ENCODE measurements around the gene STAC. TPM values are rescaled to one million over a fixed set of nuclear protein-coding genes. Genes with fewer than 3 reads are reported as not detected.

The STAC gene
- total and polyA plus RNA-seq, 12 donors = 0.13 to 1.5 (median 0.42) TPM

- 82 to 83% methylated on average over 1 of the region's 1 CpG for WGBS, 2 donors
- intact Hi-C loops (cut with DNase I) = no loop called here
- ATAC-seq = no peak
- no peak overlapping the region for H3K4me3 ChIP-seq
- H3K4me1 ChIP-seq = no peaks in the 10 kb centered on the region
- H3K9me3 ChIP-seq = peaks cover 0 to 3% (median 0%) of the 10 kb centered on the region in 11 donors
- H3K36me3 ChIP-seq = no peaks in the 10 kb centered on the region
- peaks cover 0 to 8% (median 0%) of the 10 kb centered on the region in 7 donors for H3K27me3 ChIP-seq
- no peak overlapping the region for H3K27ac ChIP-seq
- no peak for DNase-seq
- no peak for TF ChIP-seq CTCF (IDR thresholded peaks at IDR 0.05)
Observed at GRCh38 chr3:36595511-36595910, 215.2 kb downstream of the STAC start.

- H3K4me1 ChIP-seq = no peaks in the 10 kb centered on the region
- no peaks in the 10 kb centered on the region for H3K36me3 ChIP-seq
- H3K27ac ChIP-seq = no peak overlapping the region
- intact Hi-C loops (cut with DNase I) = no loop called here
- DNase-seq = no peak
- ATAC-seq = no peak
- 56 to 57% methylated on average over 2 of the region's 2 CpGs for WGBS, 2 donors
- H3K27me3 ChIP-seq = peaks cover 0 to 8% (median 0%) of the 10 kb centered on the region in 7 donors
- no peak overlapping the region for H3K4me3 ChIP-seq
- no peak for TF ChIP-seq CTCF (IDR thresholded peaks at IDR 0.05)
- H3K9me3 ChIP-seq = peaks cover 0 to under 1% (median 0%) of the 10 kb centered on the region in 11 donors
Observed at GRCh38 chr3:36596419-36596818, 216.1 kb downstream of the STAC start.

DNA sequence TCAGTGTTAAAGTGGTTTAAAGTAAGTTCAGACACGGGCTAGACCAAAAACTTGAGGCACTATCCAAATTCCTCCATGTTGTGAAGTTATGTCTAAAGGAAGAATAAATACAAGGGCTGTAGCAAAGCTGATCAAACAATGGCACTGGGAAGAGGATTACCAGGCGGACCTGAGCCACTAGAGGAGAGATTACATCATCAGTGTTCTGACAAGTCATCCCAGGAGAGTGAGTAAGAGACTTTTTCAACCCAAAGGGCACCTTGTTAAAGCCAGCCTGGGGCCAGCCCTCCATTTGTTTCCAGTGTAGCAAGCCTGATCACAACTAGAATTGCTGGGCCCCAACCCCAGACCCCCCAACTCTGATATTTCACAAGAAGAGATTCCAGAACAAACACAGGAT is 217.1 kb downstream of the STAC start:
- no peak overlapping the region for H3K4me3 ChIP-seq
- H3K36me3 ChIP-seq = no peaks in the 10 kb centered on the region
- no peak overlapping the region for H3K27ac ChIP-seq
- no peaks in the 10 kb centered on the region for H3K4me1 ChIP-seq
- ATAC-seq (no peak), DNase-seq (no peak)
- no peaks in the 10 kb centered on the region for H3K9me3 ChIP-seq
- no peak for TF ChIP-seq CTCF (IDR thresholded peaks at IDR 0.05)
- peaks cover 0 to 8% (median 0%) of the 10 kb centered on the region in 7 donors for H3K27me3 ChIP-seq
- intact Hi-C loops (cut with DNase I) = no loop called here
- WGBS, 2 donors = 69 to 77% methylated on average over 2 of the region's 2 CpGs
